GM19455 (cell line): Measurements from ENCODE around the gene SORCS2.

ENCODE experiments used
- ATAC-seq: cut with Tn5 transposase; IDR thresholded peaks from one replicate; pipeline ENCODE4 v1.9.1; 2021; ENCODE audit not compliant: unreplicated experiment

The SORCS2 gene

DNA sequence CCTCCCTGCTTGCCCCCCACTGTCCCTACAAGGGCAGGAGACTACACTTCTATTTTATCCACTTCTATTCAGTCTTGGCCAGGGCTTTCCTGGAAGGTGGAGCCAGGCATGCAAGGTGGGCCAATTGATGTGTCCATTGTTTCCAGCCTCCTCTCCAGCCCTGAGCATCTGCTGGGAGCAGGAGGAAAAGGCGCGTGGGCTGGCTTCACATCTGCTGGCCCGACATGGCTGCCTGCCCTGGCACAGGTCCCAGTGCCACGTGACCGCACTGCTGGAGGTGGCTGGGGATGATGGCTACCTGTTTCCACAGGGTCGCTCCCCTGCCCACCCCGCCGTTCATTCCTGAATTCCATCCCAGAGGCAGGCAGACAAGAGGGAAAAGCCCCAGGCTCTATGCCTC lies 499.6 kb downstream of the SORCS2 start:
- no peak for ATAC-seq

DNA sequence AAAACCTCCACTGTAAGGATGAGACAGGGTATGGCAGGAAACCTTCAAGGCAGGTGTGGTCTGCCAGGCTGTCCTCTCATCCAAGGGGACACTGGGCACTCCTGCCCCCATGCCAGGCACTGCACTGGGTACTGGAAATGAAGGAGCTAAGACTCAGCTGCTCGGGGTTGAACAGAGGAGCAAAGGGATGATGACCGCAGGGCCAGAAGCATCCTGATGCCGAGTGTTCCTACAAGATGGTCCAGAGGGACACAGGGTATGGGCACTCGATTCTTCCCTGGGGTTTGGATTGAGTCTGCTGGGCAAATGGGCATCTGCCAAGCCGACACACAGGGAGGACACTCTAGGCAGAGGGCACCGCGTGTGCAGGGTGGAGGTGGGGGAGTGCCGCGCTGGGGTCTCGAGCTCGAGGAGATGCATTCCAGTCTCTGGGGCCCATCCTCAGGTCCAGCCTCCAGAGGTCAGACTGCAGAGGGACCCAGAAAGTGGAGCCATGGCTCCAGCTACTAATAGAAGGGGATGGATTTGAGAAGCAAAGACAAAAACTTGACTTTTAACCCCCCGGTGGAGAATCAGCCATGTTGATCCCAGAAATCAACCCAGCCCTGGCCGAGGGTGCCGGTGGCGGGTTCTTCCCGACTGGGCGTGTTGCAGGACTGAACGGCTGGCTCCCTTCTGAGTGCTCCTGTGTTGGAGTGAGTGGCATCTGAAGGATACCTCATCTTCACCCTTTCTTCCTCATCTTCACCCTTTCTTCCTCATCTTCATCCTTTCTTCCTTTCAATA lies 500.3 kb downstream of the SORCS2 start:
- ATAC-seq: no peak

DNA sequence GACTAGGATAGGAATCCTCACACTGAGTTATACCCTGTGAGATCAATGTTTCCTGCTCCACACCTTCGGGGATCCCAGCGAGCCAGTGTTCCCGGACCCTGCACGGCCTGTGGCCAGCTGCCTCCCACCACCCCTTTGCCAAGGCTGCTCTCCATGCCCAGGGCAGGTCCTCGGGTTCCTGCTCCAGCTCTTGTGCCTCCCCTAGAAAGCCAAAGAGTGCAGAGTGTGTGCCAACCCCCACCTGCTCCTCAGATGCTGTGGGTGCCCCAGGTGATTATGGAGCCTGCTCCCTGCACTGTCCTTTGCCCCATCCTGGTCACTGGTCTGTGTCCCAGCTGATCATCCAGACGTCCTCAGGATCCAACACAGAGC lies 500.9 kb downstream of the SORCS2 start:
- ATAC-seq: no peak

DNA sequence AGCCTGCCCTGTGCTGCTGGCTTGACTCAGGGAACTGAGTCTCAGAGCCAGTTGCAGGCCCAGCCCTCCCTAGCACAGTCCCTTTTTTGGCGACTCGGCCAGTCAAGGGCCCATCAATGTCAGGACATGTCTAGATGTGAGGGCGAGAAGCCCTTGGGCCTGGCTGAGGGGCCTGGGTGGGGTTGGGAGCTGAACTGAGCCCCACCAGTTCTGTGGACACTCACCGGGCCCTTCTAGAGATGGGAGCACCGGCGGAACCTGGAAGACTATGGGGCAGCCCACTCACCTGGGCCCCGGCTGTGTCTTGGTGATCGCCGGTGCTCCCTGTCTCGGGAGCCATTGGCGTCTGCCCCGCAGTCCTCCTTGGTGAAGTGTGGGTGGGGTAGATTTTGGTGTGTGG lies 501.4 kb downstream of the SORCS2 start:
- ATAC-seq: no peak

DNA sequence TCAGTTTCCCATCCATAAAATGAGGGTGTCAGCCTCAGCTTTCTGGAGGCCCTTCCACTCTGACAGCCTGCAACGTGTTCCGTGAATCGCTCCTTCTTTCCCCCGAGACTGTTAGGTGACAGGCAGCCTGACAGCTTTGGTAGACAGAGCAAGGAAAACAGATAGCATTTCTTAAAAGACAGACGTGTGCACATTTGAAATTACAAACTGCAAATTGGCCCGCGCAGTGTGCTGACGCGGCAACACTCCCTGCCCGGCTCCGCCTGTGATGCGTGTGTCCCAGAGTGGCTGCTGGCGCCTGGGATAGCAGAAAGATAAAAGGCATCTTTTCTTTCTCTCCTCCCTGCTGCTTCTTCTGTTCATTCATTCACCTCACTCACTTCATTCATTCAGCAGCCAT lies 502.0 kb downstream of the SORCS2 start:
- no peak for ATAC-seq

DNA sequence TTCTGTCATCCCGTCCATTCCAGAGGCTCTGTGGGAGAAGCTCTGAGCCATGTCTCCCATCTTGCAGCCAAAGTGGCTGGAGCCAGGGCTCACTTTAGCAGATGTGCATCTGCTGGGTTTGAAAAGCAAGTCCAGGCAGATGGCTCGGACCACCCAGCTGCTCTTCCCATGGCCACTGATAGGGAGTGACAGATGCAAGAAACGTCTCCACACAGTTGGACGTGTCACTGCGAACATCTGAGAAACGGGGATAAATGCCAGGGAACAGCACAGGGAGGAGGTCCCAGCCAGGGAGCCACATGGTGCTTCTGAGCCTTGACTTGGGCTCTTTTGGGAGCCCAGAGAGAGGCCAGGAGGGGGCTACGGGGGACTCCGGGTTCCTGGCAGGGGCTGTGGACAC lies 505.0 kb downstream of the SORCS2 start:
- ATAC-seq: no peak

DNA sequence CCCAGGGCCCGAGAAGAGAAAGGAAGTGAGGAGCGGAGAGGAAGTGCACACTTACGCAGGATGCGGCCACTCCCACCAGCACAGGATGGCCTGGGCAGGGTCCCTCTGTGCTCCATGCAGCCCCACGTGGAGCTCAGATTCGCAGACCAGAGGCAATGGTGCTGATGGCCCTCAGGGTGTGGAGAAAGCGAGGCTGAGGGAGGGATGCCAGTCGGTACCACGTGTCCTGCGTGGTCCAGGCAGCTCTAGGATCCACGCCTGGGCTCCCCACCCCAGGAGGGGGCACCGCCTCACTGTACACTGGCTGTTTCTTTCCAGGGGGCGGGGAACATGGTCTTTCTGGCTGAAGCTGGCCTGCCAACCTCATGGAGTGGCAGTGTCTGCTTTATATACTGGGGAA lies 505.5 kb downstream of the SORCS2 start:
- ATAC-seq: no peak

DNA sequence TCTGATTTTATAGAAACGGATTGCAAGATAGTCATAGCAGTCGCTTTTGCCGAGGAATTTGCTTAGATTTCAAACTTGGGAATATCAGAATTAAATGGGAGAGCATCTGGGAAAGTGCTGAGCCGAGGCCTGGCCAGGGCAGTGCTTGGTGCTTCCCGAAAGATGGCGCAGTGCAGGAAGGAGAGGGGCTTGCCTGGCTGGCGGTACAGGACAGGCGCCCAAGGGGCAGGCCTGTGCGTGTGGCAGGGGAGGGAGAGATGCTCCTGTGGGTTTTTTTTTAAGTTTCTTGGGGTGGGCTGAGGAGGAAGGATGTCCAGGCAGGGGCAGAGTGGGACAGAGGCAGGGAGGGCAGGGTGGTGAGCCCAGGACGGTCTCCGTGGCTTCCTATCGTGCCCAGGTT lies 506.2 kb downstream of the SORCS2 start:
- no peak for ATAC-seq

DNA sequence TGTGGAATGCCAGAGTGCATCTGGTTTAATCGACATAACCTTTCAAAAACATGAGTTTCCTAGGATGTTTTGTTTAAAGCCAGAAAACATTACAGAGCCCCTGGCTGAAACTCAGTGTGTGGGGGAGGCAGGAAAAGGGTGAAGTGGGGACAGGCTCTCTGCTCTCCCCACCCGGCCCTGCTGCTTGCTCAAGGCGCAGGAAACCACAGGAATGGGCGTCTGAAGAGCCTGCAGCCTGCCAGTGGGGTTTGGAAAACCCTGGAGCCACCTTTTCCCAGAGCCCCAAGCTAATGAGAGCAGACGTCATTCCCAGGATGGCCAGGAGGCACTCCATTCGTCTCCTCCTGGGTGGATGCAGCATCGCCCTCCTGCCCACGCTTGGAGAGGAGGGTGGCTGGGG lies 506.7 kb downstream of the SORCS2 start:
- no peak for ATAC-seq

DNA sequence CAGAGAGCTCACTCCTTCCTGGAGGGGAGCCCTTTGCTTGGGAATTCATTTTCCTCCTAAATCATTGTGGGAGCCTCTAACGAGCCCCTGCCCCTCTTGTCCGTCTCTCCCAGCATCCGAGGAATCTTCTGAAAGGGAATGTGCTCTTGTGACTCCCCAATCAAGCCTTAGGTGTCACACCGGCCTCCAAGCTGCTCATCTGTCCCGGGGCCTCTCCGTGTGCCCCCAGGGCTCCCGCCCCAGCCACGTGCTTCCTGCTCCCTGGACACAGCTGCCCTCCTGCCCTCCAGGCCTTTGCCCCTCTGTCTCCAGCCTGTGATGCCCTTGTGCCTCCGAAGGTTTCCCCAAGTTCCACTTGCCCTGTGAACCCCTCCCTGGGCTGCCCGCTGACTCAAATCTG lies 507.5 kb downstream of the SORCS2 start:
- ATAC-seq: no peak

DNA sequence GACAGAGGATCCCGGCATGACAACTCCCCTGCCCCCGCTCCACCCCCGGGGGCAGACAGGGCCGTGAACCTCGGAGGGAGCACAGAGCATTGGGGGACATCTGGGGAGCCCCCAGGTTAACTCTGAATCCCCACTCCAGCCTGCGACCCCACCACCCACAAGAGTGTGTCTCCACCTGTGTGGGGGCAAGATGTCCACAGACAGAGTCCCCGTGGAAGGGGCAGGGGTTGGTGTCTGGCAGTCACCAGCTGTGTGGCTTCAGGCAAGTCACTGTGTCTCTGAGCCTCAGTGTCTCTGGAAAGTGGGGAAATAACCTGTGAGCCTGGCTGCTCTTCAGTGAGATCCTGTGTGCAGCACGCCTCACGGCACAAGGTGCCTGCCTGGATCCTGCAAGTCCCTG lies 508.3 kb downstream of the SORCS2 start:
- ATAC-seq: no peak

DNA sequence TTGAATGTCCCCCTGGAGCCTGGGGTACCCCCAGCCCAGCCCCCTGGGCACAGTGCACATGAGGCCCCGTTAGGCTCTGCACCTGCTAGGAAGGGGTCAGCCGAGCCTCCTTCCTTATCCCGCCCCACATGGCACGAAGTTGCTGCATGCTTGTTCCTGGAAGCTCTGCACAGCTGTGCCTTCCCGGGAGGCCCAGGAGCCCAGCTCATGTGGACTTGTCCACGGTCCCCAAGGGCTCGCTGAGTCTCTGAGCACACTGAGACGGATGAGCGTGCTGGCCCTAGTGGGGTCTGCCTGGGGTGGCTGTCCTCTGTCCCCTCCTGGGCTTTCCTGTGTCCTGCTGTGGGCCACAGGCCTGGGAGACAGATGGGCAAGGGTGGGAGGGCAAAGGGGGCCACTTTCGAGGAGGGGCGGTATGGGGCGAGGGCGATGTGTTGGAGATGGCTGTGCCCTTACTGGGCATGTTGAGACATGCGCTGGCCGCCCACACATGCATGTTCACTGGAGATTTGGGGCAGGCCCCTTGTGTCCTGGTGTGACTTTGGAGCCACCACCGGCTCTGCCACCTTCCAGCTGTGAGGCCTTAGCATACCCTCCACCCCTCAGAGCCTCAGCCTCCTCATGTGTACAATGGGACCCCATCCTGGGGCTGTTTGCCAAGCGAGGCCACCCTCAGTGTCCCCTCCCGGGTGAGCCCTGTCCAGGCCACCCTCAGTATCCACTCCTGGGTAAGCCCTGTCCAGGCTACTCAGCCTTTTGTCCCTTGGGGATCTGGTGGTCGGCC lies 509.7 kb downstream of the SORCS2 start:
- no peak for ATAC-seq

DNA sequence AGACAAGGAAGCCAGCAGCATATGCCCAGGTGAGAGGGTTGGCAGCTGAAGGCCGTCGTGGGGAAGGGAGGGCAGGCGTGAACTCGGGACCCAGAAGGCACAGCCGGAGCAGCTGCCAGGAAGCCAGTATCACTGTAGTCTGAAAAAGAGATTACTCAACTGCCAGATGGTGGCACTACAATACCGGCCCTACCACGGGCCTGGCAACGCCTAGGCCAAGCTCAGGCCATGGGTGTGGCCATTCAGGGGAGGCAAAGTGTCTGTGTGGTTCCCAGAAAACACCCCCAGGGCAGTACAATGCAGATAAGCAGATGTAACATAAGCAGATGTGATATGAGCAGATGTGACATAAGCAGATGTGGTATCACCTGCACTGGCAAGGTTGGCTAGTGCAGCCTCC lies 511.4 kb downstream of the SORCS2 start:
- ATAC-seq: no peak

DNA sequence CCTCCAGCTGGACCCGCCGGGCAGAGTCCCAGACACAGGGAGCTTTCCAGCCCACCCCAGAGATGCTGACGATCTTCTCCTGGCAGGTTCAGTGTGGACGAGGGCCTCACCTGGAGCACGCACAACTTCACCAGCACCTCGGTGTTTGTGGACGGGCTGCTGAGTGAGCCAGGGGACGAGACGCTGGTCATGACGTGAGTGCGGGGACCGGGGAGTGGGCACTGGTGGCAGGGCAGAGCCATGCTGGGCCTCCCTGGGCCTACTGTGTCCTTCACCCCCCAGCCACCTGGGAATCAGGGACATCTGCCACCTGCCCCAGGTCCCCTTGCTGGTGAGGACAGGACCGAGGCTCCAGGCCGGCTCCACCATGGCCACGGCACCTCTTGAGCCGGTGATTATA lies 511.8 kb downstream of the SORCS2 start:
- ATAC-seq: no peak

DNA sequence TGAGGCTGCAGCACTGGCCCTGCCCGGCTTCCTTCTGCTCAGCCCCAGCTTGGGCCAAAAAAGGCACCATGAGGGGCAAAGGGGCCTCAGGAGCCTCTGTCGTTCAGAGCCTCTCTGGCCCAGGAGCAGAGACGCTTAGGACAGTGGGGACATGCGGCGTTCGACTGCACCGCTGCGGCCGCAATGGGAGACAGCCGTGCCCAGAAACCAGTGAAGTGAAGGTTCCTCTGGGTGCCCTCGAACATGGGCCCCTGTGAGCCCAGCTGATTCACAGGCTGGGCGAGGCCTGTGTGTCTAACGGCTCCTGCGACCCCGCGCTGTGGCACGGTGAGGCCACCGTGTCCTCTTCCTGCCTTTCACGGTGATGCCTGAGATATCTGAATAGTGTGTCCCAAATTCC lies 512.3 kb downstream of the SORCS2 start:
- ATAC-seq: no peak

DNA sequence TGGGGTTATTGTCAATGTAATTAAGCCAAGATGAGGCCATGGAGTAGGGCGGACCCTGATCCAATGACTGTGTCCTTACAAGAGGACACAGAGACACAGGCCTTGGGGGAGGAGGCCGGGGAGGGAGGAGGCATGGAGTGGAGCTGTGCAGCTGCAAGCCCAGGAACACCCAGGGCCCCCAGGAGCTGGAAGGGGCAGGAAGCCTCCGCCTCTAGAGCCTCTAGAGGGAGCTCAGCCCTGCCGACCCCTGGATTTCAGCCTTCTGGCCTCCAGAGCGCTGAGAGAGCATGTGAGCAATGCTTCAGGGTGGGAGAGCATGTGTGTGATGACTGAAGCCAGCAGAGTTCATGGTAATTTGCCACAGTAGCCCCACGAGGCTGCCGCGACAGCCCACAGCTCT lies 512.7 kb downstream of the SORCS2 start:
- ATAC-seq: no peak

DNA sequence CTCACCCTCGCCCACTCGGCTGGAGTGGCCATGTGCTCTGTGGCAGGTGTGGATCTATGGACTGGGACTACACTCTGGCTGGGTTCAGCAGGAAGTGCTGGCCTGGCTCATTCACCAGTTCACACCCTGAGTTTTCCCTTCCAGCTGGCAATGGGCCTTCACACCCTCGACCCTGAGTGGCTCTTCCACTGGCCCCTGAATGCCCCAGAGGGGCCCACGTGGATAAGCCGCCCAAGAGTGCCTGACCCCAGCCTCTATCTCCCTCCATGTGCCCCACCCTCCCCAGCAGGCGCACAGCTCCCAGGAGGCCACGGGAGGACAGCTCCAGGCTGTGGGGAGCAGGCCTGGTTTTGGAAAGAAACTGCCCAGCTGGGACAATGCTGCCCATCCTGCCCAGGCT lies 513.3 kb downstream of the SORCS2 start:
- no peak for ATAC-seq

DNA sequence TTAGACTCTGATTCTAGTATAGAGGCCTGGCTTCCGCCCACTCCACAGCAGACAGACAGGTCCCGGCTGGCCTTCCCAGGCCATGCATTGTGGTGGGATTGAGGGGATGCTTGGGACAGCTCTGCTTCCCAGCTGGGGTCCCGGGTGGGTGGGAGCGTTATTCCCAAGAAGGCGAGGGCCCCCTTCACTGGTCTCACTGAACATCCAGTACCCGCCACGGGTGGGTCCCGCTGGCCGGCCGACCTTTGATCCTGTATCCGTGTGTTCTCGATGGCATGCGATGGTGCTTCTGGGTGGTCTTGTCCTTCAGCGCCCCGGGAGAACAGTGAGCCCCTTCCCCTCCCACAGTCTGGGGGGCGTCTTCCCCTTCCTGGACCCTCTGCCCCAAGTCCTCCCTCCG lies 515.9 kb downstream of the SORCS2 start:
- no peak for ATAC-seq

DNA sequence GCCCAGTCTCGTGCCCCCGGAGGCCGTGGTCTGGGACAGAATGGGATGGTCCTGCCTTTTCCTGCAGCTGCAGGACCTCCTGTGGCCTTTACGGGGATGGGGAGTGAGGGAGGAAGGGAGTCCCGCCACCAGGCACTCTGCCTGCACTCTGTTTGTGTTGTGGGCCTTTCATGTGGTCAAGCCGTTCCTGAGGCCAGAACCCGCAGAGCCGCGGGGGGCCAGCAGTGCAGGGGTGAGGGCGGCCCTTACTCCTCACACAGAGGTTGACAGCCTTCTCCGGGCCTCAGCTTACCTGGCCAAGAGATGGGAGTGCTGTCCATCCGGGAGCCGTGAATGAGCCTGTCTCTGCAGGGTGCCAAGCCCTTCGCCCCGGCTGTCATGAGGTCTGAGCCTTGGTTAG lies 516.6 kb downstream of the SORCS2 start:
- ATAC-seq: no peak

DNA sequence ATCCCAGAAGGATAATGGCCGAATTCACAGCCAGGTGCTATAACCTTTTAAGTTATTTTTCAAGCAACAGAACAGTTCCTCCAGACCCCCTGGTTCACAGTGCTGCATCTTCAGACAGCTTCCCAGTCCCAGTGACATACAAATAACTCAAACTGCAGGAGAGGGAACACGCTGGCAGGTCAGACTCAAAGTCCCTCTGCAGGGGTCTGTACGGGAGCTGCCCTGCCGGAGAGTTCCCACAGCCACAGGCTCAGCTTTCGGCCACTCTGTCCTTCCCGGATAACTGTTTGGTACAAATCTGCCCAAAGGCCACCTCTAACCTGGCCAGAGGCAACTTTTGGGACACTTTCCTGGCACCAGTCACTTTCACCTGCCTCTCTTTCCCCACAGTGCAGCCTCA lies 517.1 kb downstream of the SORCS2 start:
- ATAC-seq: no peak

DNA sequence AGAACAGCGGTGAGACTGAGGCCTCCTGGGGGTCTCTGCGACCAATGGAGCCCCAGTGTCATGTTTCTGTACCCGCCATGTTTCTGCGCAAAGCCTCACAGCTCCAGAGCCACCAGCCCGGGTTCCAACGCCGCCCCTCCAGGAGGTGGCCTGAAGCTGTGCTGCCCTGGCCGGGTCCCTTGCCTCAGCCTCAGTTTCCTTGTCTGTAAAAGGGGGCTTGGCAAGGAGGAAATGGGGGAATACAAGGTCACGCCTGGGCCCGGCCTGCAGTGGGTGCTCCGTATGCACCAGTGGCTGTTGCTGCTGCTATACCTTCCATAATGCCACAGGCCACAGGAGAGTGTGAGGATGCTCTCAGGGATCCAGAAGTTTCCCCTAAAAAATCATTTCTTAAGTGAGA lies 517.8 kb downstream of the SORCS2 start:
- ATAC-seq: no peak

DNA sequence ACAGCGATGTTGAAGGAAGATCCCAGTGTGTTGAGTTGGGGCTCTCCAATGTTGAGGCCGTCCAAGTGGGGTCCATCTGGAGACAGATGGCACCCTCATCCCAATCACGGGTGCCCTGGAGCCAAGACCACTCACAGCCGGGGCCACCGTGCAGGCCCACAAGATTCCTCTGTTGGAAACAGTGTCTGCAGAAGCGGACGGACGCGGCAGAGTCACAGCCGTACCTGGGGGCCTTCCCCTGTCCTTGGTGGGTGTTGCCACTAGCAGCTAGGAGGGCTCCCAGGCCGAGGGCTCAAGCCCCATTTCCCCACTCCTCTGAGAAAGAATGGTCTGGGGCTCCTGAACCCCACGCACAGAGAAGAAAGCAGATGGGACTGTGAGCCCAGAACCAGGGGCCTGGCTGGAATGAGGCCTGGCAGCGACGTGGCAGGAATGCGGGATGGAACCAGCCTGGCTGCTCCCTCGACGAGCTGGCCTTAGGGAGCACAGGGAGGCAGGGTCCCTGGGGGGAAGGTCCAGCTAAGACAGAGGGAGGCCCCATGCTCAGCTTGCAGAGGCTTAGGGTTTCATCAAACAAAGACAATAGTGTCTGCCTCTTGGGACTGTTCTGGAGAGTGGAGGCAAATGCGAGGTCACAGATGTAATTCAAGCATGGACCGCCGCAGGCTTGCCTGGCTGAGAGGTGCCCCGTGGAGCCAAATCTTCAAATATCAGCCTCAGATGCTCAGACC lies 518.4 kb downstream of the SORCS2 start:
- ATAC-seq: no peak
